Panc1 (cell line): ENCODE results near the gene MRM3. TPM values are rescaled to one million over a fixed set of nuclear protein-coding genes. Genes with fewer than 3 reads are reported as not detected.
"Not testable (repeated sequence)": the region's sequence is repeated elsewhere in the genome, so short reads cannot be mapped to it uniquely, and the experiment has no call there.

ENCODE experiments used
- ATAC-seq: fragments of 200-7000 bp; cut with Tn5 transposase; 2 replicates; pipeline ENCODE4 v1.9.1; 2020; ENCODE audit warnings: mild to moderate bottlenecking, moderate library complexity
- BruUV-seq: library from RNA; stranded (reverse); fragments of 400-500 nt; replicated peaks from 2 replicates; lab custom pipeline; 2021; lab: Mats Ljungman, UMichigan
- CTCF ChIA-PET: fragments of 300-600 bp; sonication (Branson Sonifier 250); formaldehyde crosslinking; loops from one replicate; lab custom pipeline; 2022; ENCODE audit warnings: antibody characterized with exemption; lab: Charles Lee
- POLR2A ChIA-PET: fragments of 300-600 bp; sonication (Branson Sonifier 250); formaldehyde crosslinking; loops from one replicate; lab custom pipeline; 2022; ENCODE audit warnings: antibody characterized with exemption; lab: Charles Lee
- DNase-seq: peaks from one replicate; pipeline ENCODE4 v3.0.0-alpha.2; 2010; ENCODE audit warnings: low read depth, low spot score
- H3K27ac ChIP-seq: 2 replicates; pipeline ENCODE4 v1.5.1; 2011; ENCODE audit warnings: mild to moderate bottlenecking, low read length, inconsistent platforms
- H3K27me3 ChIP-seq: fragments of 200-500 bp; sonication (Bioruptor generic); 2 replicates; pipeline ENCODE4 v1.6.0; 2014; ENCODE audit warnings: low read length, inconsistent platforms; ENCODE audit not compliant: control insufficient read depth, insufficient read depth
- H3K36me3 ChIP-seq: fragments of 200-500 bp; sonication (Bioruptor generic); 2 replicates; pipeline ENCODE4 v1.5.1; 2014; ENCODE audit warnings: inconsistent platforms, mild to moderate bottlenecking, low read length, moderate library complexity; ENCODE audit not compliant: control insufficient read depth, insufficient read depth
- H3K4me1 ChIP-seq: 2 replicates; pipeline ENCODE4 v1.5.1; 2011; ENCODE audit warnings: inconsistent platforms, mild to moderate bottlenecking, low read length, moderate library complexity; ENCODE audit not compliant: control insufficient read depth, insufficient read depth
- H3K4me3 ChIP-seq, 2 experiments: 2 replicates each; pipeline ENCODE4 v1.5.1; 2011 to 2012; ENCODE audit warnings: low read depth in 2 of 2, low read length in 2 of 2, mild to moderate bottlenecking in 2 of 2, inconsistent platforms in 1 of 2, moderate library complexity in 1 of 2
- H3K9me3 ChIP-seq: fragments of 200-500 bp; sonication (Bioruptor generic); 2 replicates; pipeline ENCODE4 v1.5.1; 2014; ENCODE audit warnings: low read depth, mild to moderate bottlenecking, inconsistent platforms, low read length, moderate library complexity; ENCODE audit not compliant: control insufficient read depth, insufficient read depth
- CTCF ChIP-seq: fragments of 450-650 bp; IDR thresholded peaks from 2 replicates; pipeline ENCODE4 v1.5.1; 2017; ENCODE audit warnings: mild to moderate bottlenecking
- POLR2AphosphoS5 ChIP-seq: IDR thresholded peaks from 2 replicates; pipeline ENCODE4 v1.6.1; 2012; ENCODE audit warnings: mild to moderate bottlenecking, low read depth, low read length, moderate library complexity
- REST ChIP-seq, 2 experiments: IDR thresholded peaks; 2 replicates each; pipeline ENCODE4 v1.6.1; 2011 to 2012; ENCODE audit warnings: low read depth in 2 of 2, control low read depth in 1 of 2, low read length in 1 of 2, mild to moderate bottlenecking in 1 of 2, moderate library complexity in 1 of 2; ENCODE audit not compliant: insufficient read depth in 1 of 2
- SIN3A ChIP-seq: IDR thresholded peaks from 2 replicates; pipeline ENCODE4 v1.6.1; 2012; ENCODE audit warnings: low read depth, mild to moderate bottlenecking, low read length, moderate library complexity, borderline replicate concordance; ENCODE audit not compliant: insufficient read depth
- TCF7L2 ChIP-seq: IDR thresholded peaks from 2 replicates; pipeline ENCODE4 v1.6.1; 2011; ENCODE audit warnings: mild to moderate bottlenecking, low read depth, low read length, inconsistent platforms
- in situ Hi-C: cut with HindIII; loops from 2 replicates; pipeline ENCODE4 v1.10.0; 2016; ENCODE audit warnings: low sequenced_read_pairs, low pct_unique_long_range_greater_than_20kb
- intact Hi-C: fragments of 100-400 bp; cut with micrococcal nuclease; formaldehyde crosslinking; loops from one replicate; pipeline ENCODE4 v1.10.0; 2022; ENCODE audit not compliant: unreplicated experiment
- total RNA-seq: library from RNA; stranded (reverse); gene quantifications from one replicate; pipeline ENCODE4 v1.2.1, GENCODE V29; 2021; ENCODE audit not compliant: unreplicated experiment

MRM3 gene
- total RNA-seq, 1 experiment from 2014 or later: 13.4 TPM

GRCh38 chr17:778096-778495 lies 4.1 kb upstream of the MRM3 start:
- in situ Hi-C loops: no loop called here
- DNase-seq (no peak), ATAC-seq (no peak)
- H3K4me1 ChIP-seq: no peaks in the 10 kb centered on the region
- CTCF ChIA-PET: no interaction called here
- H3K4me3 ChIP-seq: no peak overlapping the region
- no peaks in the 10 kb centered on the region for H3K9me3 ChIP-seq
- POLR2A ChIA-PET: no interaction called here
- H3K27ac ChIP-seq: no peak overlapping the region
- peaks cover 15% of the 10 kb centered on the region for H3K36me3 ChIP-seq
- TF ChIP-seq SIN3A: no peak
- TF ChIP-seq REST (IDR thresholded peaks at IDR 0.05; ENCODE audit: insufficient read depth in 1 of 2, low read depth in 2 of 2, low read length in 1 of 2): no peak
- no peak for TF ChIP-seq POLR2AphosphoS5
- no peak for TF ChIP-seq TCF7L2
- TF ChIP-seq CTCF: no peak
- no TSS peak for BruUV-seq
- intact Hi-C loops: no loop called here
- H3K27me3 ChIP-seq: no peaks in the 10 kb centered on the region

GRCh38 chr17:784143-784542 lies 2.0 kb downstream of the MRM3 start:
- ChIA-PET CTCF (interaction anchor here (1.0 kb wide), 1 partner anchor 197 kb away, joined by 3 read pairs; no protein-coding TSS in a partner anchor), POLR2A (no interaction called here)
- in situ Hi-C loops (no loop called here), intact Hi-C loops (no loop called here)
- no TSS peak for BruUV-seq
- no peaks in the 10 kb centered on the region for H3K27me3 ChIP-seq
- H3K4me1 ChIP-seq: peaks cover 8% of the 10 kb centered on the region; the same call in 1 of the 2 replicates
- TF ChIP-seq CTCF: no peak
- TF ChIP-seq REST (IDR thresholded peaks at IDR 0.05; ENCODE audit: insufficient read depth in 1 of 2, low read depth in 2 of 2, low read length in 1 of 2): no peak
- TF ChIP-seq POLR2AphosphoS5: no peak
- H3K27ac ChIP-seq: peak overlapping the region; percentile 17; the same call in 1 of the 2 replicates
- H3K9me3 ChIP-seq: no peaks in the 10 kb centered on the region
- DNase-seq: no peak
- ATAC-seq: no peak
- no peak overlapping the region; a peak in 1 of 4 replicates for H3K4me3 ChIP-seq
- peaks cover 2% of the 10 kb centered on the region for H3K36me3 ChIP-seq

GRCh38 chr17:785901-786300 lies 3.7 kb downstream of the MRM3 start:
- ATAC-seq, POLR2A ChIA-PET: not testable (repeated sequence)

More at GRCh38 chr17:785901-786300, 3.7 kb downstream of the MRM3 start:
- intact Hi-C loops, CTCF ChIA-PET, H3K9me3 ChIP-seq, H3K4me3 ChIP-seq, H3K4me1 ChIP-seq, in situ Hi-C loops, H3K27ac ChIP-seq, DNase-seq, BruUV-seq, H3K36me3 ChIP-seq, H3K27me3 ChIP-seq: not testable (repeated sequence)
